ENCODE results near the gene AEN.

AEN gene

DNA sequence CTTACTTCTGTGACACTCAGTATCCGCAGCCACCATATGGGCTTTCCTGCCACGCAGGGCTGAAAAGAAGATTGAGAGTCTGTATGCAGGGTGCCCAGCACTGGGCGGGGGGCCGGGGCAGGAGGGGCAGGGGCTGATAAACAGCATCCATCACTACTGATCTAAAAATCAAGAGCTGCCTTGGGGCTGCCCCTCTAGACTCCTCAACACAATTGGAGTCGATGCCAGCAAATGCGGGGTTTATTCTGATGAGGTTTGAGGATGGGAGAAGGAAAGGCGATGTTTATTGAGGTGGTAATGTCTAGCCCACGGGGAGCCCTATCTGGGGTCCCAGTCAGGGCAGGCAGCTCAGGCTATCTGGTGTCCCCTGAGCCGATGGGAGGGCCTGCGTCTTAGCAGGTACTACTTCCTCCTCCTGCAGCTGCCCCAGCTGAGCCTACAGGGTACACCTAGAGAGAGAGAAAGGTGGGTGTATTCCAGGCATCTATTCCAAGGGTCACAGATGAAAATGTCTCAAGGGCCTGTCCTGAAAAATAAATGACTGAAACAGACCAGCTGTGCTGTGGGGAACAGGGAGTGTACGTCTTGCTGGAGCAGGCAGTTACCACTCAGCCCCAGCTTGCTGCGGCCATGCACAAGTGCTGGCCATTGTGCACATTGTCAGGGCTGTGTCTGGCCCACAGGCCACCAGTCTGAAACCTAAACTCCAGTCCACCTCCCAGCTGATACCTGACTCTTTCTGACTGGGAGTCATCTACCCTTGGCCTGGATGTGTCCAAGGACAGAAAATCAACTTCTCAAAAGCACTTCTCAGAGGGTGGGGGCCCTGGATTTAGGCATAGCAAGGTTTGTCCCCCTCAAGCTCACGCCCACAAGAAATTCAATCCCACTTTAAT lies 37.2 kb downstream of the AEN start:
- Mint-ChIP-seq H3K27ac (peak overlapping the region; percentile 29), H3K9me3 (no peaks in the 10 kb centered on the region), H3K4me1 (peaks cover 38% of the 10 kb centered on the region), H3K36me3 (peaks cover under 1% of the 10 kb centered on the region), H3K4me3 (no peak overlapping the region)
- ATAC-seq, result no peak
- no peak for DNase-seq (ENCODE audit: low spot score in 2 of 2)

DNA sequence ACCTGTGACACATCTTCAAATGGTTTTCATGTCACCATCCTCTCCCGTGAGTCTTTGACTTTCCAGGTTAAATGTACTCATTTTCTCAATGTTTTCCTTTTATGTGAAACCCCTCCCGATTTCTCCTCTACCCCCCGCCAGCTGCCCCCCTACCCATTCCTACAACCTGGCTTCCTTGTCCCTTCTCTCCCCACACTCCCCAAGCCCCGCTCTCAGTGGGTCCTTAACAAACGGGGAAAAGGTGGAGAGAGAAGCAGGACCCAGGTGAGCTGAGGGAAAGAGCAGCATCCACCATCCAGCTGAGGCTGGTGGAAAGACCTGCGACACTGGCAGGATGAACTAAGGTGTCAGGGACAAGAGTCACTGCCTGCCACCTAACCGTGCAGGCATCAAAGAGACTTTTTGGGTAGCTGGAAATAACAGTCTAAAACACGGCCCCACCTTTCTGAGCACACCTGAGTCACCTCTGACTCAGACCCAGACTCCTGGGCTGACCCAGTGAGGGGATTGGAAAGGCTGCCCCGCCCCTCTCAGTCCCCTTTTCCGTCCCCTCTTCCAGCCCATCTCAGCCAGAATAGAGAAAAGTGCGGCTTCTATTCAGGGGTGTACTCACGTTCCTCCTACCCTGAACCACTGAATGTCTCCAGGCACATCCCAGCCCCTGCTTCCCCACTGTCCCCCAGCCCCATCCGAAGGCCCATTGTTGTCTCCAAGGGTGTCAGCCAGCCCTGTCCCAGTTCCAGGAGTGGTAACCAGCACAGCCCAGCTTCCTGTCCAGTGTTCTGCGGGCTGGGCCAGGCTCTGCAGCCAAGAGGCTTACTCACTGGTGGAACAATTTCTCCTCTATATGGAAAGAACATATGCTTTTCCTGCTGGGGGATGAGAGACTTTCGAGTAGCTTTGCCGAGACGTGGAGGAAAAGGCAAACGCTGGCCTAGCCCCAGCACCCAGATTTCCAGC lies 38.1 kb downstream of the AEN start:
- Mint-ChIP-seq H3K9me3 (no peaks in the 10 kb centered on the region), H3K4me3 (no peak overlapping the region), H3K4me1 (peaks cover 40% of the 10 kb centered on the region), H3K27ac (peak overlapping the region; percentile 32), H3K36me3 (no peaks in the 10 kb centered on the region)
- DNase-seq (ENCODE audit: low spot score in 2 of 2) (no peak), ATAC-seq (no peak)

GRCh38 chr15:88661041-88661700 lies 40.0 kb downstream of the AEN start:
- Mint-ChIP-seq H3K36me3 (peaks cover under 1% of the 10 kb centered on the region), H3K9me3 (no peaks in the 10 kb centered on the region), H3K4me3 (no peak overlapping the region), H3K4me1 (peaks cover 32% of the 10 kb centered on the region), H3K27ac (peak overlapping the region; percentile 32)
- ATAC-seq (no peak), DNase-seq (ENCODE audit: low spot score in 2 of 2) (no peak)

- no peak overlapping the region for H3K4me3 Mint-ChIP-seq
- H3K4me1 Mint-ChIP-seq, result peaks cover 32% of the 10 kb centered on the region
These were observed 40.8 kb downstream of the AEN start for GRCh38 chr15:88661761-88662556.

DNA sequence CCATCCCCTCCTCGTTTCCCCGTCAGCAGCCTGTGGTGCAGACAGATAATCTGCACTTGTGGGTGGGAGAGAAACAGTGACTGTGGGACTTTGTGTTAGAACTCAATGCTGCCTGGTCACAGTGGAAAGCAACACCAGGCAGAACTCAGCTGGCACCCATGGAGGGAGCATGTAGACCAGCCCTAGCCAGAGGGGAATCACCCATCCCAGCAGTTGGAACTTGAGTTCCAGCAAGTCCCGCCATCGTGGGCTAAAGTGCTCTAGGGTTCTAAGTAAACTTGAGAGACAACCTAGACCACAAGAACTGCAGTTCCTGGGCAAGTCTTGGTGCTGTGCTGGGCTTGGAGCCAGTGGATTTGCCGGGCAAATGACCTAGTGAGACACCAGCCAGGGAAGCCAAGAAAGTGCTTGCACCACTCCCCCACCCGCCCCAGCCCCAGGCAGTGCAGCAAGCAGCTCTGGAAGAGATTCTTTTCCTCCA lies 42.0 kb downstream of the AEN start:
- peak overlapping the region; percentile 32 for H3K27ac Mint-ChIP-seq
- no peak for DNase-seq (ENCODE audit: low spot score in 2 of 2)
- H3K4me3 Mint-ChIP-seq, result no peak overlapping the region
- H3K4me1 Mint-ChIP-seq, result peaks cover 26% of the 10 kb centered on the region
- no peak for ATAC-seq
- H3K36me3 Mint-ChIP-seq, result peaks cover 5% of the 10 kb centered on the region
- no peaks in the 10 kb centered on the region for H3K9me3 Mint-ChIP-seq

More at GRCh38 chr15:88661761-88662556, 40.8 kb downstream of the AEN start:
- Mint-ChIP-seq H3K9me3 (no peaks in the 10 kb centered on the region), H3K36me3 (peaks cover 5% of the 10 kb centered on the region), H3K27ac (no peak overlapping the region)
- ATAC-seq, result no peak
- DNase-seq (ENCODE audit: low spot score in 2 of 2), result no peak

- Mint-ChIP-seq H3K27ac (peak overlapping the region; percentile 61), H3K9me3 (no peaks in the 10 kb centered on the region), H3K4me3 (no peak overlapping the region), H3K36me3 (peaks cover 5% of the 10 kb centered on the region), H3K4me1 (peaks cover 22% of the 10 kb centered on the region)
- ATAC-seq (peak; percentile 75), DNase-seq (ENCODE audit: low spot score in 2 of 2) (no peak)
These were observed 43.1 kb downstream of the AEN start for GRCh38 chr15:88664151-88664778.

DNA sequence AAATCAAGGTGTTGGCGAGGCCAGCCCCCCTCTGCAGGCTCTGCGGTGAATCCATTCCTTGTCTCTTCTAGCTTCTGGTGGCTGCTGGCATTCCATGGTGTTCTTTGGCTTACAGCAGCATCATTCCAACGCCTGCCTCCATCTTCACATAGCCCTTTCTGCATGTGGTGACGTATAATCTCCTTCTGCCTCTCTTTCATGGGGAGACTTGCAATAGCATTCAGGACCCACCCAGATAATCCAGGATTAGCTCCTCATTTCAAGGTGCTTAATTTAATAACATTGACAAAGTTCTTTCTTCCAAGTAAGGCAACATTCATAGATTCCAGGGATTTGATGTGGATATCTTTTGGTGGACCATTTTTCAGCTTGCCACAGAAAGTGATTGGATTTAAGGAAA lies 53.5 kb downstream of the AEN start:
- no peaks in the 10 kb centered on the region for H3K9me3 Mint-ChIP-seq
- H3K4me1 Mint-ChIP-seq, result no peaks in the 10 kb centered on the region
- ATAC-seq (no peak), DNase-seq (ENCODE audit: low spot score in 2 of 2) (no peak)
- H3K36me3 Mint-ChIP-seq, result no peaks in the 10 kb centered on the region
- no peak overlapping the region for H3K4me3 Mint-ChIP-seq
- H3K27ac Mint-ChIP-seq, result no peak overlapping the region

GRCh38 chr15:88678755-88679154 lies 57.6 kb downstream of the AEN start:
- H3K36me3 Mint-ChIP-seq, result no peaks in the 10 kb centered on the region
- H3K4me1 Mint-ChIP-seq, result no peaks in the 10 kb centered on the region
- no peak overlapping the region for H3K4me3 Mint-ChIP-seq
- H3K9me3 Mint-ChIP-seq, result no peaks in the 10 kb centered on the region
- no peak for ATAC-seq
- no peak overlapping the region for H3K27ac Mint-ChIP-seq
- no peak for DNase-seq (ENCODE audit: low spot score in 2 of 2)

DNA sequence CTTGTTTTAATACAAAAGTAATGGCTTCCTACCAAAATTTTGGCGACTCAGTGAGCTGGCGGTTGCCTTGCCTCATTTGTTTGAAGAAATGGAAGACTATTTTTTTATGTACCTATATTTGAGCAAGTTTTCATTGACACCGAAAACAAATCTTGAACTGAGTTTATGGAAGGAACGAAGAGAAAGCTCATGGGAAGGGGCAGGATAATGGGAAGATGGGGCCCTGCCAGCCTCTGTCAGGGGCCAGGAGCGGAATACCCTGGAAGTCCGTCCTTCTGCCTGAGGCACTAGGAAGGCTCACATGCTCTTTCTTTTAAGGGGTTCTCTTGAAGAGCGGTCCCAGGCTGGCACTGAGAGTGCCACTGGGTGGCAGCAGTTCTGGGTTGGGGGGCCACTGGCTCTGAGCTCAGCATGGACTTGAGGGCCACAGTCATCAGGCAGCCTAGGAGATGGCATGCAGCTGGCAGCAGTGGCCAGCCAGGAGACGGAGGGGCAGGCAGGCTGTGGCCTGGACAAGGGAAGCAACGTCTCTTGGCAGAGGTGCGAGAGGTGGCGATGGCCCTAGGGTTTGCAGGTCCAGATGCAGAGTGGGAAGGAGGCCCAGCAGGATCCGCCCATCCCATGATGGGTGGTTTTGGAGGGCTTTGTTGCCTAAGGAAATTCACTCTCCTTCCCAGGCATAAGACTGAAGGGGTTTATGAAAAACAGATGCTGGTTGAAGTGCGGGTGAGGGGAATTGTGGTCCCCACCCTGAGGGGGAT lies 59.3 kb downstream of the AEN start:
- Mint-ChIP-seq H3K36me3 (no peaks in the 10 kb centered on the region), H3K4me1 (no peaks in the 10 kb centered on the region), H3K27ac (no peak overlapping the region), H3K4me3 (no peak overlapping the region), H3K9me3 (no peaks in the 10 kb centered on the region)
- no peak for DNase-seq (ENCODE audit: low spot score in 2 of 2)
- no peak for ATAC-seq

- Mint-ChIP-seq H3K4me3 (no peak overlapping the region), H3K9me3 (no peaks in the 10 kb centered on the region), H3K4me1 (no peaks in the 10 kb centered on the region), H3K36me3 (no peaks in the 10 kb centered on the region), H3K27ac (no peak overlapping the region)
- ATAC-seq, result no peak
- no peak for DNase-seq (ENCODE audit: low spot score in 2 of 2)
These were observed 60.6 kb downstream of the AEN start for GRCh38 chr15:88681610-88682221.

Data from stimulated activated effector memory CD8-positive, alpha-beta T cell treated with anti-CD3 and anti-CD28 coated beads, Interleukin-12 subunit alpha, Interleukin-12 subunit beta, amount 100 ng/mL, for 72 hours (primary cell).